ENCODE data around the gene HDGFL2.

Gene HDGFL2

GRCh38 chr19:4449022-4449638 is 23.0 kb upstream of the HDGFL2 start:
- DNase-seq (ENCODE audit: low read depth) = no peak
- no peak overlapping the region for H3K4me3 ChIP-seq (ENCODE audit: low read depth, low read length)
- TF ChIP-seq CTCF (IDR thresholded peaks at IDR 0.05; ENCODE audit: low read depth, low read length, missing control alignments) = no peak

GRCh38 chr19:4449639-4450028 is 22.5 kb upstream of the HDGFL2 start:
- DNase-seq (ENCODE audit: low read depth) = no peak
- no peak for TF ChIP-seq CTCF (IDR thresholded peaks at IDR 0.05; ENCODE audit: low read depth, low read length, missing control alignments)
- no peak overlapping the region for H3K4me3 ChIP-seq (ENCODE audit: low read depth, low read length)

- no peak for TF ChIP-seq CTCF (IDR thresholded peaks at IDR 0.05; ENCODE audit: low read depth, low read length, missing control alignments)
- no peak for DNase-seq (ENCODE audit: low read depth)
- no peak overlapping the region for H3K4me3 ChIP-seq (ENCODE audit: low read depth, low read length)
Measured at GRCh38 chr19:4452230-4452990, 19.7 kb upstream of the HDGFL2 start.

GRCh38 chr19:4453232-4454179 is 18.6 kb upstream of the HDGFL2 start:
- no peak overlapping the region for H3K4me3 ChIP-seq (ENCODE audit: low read depth, low read length)
- TF ChIP-seq CTCF (IDR thresholded peaks at IDR 0.05; ENCODE audit: low read depth, low read length, missing control alignments) = no peak
- no peak for DNase-seq (ENCODE audit: low read depth)

- no peak for TF ChIP-seq CTCF (IDR thresholded peaks at IDR 0.05; ENCODE audit: low read depth, low read length, missing control alignments)
- DNase-seq (ENCODE audit: low read depth) = no peak
- H3K4me3 ChIP-seq (ENCODE audit: low read depth, low read length) = no peak overlapping the region
Measured at GRCh38 chr19:4454747-4455718, 17.1 kb upstream of the HDGFL2 start.

Data from GM12864 (cell line).